NOMO-1 (cell line): ENCODE results near the gene THUMPD1.
"Not testable (repeated sequence)": the region's sequence is repeated elsewhere in the genome, so short reads cannot be mapped to it uniquely, and the experiment has no call there.

ENCODE experiments used
- DNase-seq, 2 experiments: peaks; one replicate each; lab custom pipeline; 2025; ENCODE audit not compliant: unreplicated experiment in 2 of 2; lab: John Stamatoyannopoulos, UW

Gene THUMPD1

DNA sequence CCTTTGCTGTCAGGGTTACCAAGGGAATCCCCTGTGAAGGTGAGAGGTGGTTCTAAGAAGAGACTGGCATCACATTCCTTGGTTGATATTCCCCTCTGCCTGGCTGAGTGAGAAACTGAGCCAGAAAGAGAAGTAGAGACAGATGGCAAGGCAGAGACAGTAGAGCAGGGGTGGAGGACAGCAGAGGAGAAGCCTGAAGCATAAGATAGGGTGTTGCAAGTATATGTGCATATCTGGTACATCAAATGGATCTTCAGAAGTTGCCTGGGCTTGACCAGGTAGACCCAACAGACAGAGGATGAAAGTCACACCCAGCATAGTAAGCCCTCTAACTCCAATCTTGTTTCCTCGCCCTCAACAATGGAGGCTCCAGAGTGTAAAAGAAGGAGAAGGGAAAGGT lies 7.9 kb upstream of the THUMPD1 start:
- no peak for DNase-seq

DNA sequence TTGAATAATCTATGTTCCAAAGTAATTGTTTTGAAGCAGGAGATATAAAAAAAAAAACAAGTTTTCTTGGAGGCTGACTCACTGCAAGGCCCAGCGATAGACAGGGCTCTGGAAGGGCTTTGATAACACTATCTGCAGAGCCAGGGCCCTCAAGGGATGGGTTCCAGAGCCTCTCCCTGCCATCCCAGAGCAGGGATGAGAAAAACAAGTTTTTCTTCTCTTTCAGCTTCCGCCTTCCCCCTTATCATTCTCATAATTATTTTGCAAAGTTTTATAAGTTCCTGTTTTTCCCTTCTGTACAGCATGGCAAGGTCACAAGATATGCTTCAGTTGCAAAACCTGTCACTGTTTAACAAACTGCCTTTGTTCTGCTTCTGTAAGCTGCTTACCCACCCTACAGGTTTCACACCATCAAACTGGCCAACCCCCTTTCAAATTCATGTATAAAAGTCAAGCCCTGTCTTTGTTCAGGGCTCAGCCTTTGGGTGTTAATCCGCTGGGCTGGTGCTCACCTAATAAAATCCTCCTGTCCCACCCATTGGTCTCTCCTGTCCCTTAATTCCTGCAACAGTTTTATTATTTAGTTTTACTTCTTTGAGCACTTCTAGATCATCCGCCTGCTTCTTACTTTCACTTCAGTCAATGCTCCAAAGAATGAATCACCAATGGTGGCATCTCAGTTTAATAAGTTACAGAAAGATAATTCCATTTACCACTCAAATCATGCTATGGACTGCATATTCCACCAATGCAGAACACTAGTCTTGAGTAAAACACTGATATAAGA lies 5.6 kb upstream of the THUMPD1 start:
- peak; percentile 70 to 84 for DNase-seq

DNA sequence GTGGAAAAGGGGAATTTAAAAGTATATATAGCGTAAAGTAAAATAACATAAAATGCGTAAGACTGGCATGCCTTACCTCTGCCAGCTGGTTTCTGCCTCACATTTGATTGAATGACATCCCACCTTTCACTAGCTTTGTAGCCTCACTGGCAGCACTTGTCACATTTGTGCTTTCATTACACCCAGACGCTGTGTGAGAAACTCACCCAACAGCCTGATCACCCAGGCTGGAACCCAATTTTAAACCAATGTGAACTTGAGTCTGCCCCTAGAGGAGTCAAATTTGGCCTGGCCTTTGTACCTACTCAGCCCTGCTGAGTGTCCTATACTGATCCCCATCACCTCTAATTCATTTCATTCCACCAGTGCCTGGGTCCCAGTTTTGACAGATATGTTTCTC lies 4.8 kb upstream of the THUMPD1 start:
- DNase-seq = no peak

DNA sequence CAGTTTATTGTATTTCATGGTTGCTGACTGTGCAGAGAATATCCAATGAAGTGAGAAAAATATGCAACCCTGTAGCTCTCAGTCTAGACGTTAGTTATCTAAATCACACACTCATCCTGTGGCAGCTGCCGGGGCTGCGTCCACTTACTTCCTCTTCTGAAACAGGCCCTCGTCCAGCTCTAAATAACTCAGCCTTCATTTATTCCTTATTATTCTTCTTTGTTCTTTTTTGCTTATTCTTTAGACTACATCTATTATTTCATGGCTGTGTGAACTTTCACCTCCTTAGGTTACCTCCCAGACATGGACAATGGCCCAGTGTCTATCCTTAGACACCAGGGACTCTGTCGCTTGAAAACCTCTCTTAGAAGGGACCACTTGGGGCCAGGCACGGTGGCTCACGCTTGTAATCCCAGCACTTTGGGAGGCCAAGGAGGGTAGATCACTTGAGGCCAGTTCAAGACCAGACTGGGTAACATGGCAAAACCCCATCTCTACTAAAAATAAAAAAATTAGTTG lies 3.4 kb upstream of the THUMPD1 start:
- DNase-seq = peak; percentile 51 to 61

DNA sequence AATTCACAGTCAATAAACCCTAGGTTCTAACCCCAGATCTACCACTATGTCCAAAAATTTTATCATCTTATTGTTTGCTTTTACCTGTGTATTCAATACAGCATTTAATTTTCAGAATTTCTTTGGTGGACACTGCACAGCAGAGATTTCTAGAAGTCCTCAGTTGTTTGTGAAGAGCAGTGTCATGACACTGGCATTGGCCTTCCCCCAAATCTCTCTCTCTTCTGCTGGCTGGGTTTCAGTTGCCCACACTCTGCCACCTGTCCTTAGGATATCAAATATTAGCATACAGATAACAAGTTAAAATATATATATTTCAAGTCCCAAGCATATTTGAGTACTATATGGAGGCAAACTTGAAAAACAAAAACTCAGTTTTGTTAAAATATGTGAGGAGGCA lies 2.0 kb upstream of the THUMPD1 start:
- no peak for DNase-seq

DNA sequence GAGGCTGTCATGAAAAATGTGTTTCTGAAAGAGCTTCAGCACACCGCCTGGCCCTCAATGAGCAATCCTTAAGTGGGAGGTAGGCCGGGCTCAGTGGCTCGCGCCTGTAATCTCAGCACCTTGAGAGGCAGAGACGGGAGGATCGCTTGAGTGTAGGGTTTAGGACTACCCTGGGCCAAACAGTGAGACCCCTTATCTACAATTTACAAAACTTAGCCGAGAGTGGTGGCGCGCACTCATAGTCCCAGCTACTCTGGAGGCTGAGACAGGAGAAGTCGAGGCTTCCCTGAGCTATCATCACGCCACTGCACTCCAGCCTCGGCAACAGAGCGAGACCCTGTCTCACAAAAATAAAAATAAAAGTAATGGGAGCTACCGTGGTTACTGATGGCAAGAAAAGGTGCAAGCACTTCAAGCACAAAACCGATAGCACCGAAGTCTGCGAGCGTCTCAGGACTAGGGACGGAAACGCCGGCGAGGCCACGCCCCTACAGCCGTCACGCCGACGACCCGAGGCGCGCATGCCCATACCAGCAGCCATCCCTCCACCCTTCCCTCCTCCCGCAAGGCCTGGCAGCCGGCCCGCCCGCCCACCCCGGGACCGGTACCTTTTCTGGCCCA lies 607 bp downstream of the THUMPD1 start:
- DNase-seq = peak; percentile 66 to 76

DNA sequence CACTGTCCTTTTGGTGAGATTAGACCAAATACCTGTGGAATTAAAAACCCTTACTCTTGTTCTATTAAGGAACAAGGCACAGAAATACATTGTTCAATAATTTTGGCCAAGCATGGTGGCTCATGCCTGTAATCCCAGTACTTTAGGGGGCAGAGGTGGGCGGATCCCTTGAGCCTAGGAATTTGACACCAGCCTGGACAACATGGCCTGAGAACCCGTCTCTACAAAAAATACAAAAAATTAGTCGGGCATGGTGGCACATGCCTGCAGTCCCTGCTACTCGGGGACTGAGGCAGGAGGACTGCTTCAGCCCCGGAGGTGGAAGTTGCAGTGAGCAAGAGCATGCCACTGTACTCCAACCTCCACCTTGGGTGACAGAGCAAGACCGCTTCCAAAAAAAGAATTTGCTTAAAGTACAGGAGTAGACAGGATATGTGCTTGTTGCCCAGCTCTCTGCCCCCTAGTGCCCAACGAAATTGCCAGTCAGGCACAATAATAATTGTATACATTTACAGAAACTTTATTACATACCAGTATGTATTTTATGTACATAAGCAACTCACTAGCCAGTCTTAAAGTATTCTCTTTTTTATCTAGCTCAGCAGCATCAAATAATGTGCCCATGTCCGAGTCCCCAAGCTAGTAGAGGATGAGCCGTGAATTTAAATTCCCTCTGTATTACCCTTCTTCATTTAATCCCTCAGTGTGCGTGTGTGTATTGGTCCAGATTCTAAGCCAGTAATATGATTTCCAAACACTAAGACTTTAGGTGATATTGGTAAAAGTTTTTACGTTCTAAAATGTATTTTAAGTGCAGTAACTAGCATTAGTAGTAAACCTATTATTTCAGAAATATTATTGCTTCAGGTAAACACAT lies 1.4 kb downstream of the THUMPD1 start:
- peak; percentile 30 to 35 for DNase-seq

DNA sequence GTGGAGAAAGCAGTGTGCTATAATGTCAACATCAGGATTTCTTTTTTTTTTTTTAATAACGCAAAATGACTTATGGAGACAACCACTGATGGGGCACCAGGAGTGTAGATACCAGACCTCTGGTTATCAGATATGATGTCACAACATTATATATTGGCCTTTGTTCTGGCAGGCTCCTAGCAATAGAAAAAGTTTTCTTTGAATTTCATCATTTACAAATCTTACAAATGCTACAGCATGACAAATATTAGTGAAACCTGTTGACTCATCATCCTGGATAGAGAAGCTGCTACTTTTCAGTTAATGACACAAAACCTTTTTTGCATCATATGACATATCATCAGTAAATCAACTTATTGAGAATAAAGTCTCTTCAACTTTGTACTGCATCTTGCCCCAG lies 6.1 kb downstream of the THUMPD1 start:
- no peak for DNase-seq

DNA sequence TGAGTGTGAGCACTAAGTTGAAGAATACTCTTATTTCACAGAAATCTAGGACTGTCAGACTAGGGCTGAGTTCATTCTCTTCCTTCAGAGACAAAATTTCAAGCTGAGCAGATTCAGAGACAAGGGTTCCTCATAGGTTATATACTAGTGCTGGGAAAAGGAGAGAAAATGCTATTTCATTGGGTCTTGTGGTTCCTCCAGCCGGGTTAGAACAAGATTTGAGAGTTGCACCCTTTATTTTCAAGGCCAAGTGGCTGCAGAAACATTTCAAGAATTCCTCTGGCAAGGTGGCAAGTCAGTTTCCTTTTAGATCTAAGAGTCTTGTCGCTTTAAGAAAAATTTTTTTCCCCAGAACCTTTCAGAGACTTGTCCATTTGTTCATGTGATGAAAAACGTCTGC lies 6.8 kb downstream of the THUMPD1 start:
- DNase-seq = no peak

DNA sequence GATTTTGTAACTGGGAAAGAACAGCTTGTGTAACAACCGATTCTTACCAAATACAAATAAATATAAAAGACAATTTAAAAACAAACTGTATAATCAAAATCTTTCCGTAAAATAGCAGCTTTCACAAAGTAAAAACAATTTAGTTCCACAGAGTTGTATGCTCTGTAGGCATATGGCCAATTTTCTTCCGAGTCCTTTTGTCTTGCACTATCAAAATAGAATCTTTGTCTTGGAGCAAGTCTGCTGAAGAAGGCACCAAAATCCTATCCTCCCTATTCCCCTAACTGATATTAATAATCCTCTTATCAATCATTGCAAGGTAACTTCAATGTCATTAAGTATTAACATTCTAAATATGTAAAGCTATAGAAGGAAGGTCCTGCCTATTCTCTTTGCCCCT lies 7.6 kb downstream of the THUMPD1 start:
- DNase-seq = no peak

DNA sequence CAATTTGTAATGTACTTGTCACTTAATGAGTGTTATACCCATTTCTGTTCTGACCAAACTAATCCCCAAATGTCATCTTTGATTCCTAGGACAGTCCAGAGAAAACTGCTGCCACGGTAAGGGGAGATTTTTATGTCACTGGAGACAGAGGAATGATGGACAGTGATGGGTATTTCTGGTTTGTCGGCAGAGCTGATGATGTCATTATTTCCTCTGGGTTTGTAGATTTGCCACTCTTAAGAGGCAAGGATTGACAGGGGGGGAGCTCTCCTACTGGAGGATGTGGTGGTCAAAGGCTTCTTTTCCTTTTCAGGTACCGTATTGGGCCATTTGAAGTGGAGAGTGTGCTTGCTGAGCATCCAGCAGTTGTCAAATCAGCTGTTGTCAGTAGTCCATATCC lies 12.5 kb downstream of the THUMPD1 start:
- DNase-seq = no peak

DNA sequence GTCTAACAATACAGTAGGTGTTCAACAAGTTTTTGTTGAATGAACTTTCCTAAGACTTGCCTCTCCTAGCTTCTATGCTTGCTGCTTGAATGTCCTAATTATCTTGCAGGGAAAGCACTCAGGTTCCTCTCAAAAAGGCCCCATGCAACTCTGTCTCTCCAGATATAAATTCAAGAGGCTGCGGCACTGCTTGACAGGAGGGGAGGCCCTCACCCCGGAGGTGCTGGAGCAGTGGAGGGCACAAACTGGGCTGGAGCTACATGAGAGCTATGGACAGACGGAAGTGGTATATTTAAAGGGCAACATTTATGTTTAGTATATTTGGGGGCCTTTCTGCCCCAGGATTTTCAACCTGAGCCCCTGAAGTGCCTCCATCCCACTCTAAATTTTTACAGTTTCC lies 14.4 kb downstream of the THUMPD1 start:
- DNase-seq = no peak

DNA sequence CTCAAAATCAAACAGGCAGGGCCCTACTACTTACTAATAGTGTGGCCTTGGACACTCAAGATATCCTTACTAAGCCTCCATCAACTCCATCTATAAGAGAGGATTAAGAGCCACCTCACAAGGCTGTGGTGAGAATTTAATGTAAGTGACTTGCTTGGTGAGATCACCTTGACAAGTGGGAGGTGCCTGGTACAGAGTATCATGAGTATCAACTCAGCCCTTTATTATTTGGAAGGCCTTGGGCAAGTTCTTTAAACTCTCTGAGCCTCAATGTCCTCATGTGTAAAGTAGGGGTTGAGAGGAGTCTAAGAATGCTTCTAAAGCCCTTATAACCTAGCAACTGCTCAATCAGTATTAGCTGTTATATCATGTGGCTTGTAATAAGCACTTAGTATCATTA lies 15.0 kb downstream of the THUMPD1 start:
- DNase-seq = no peak

DNA sequence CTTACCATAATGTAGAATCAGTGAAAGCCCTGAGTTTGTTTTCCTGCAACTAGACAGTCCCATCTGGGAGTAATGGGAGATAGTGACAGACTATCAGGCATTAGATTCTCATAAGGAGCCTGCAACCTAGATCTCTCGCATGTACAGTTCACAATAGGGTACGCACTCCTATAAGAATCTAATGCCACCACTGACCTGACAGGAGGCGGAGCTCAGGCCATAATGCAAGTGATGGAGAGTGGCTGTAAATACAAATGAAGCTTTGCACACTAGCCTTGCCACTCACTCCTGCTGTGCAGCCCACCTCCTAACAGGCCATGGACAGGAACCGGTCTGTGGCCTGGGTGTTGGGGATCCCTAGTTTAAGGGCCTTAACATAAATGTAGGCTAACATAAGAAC lies 21.4 kb downstream of the THUMPD1 start:
- DNase-seq = no peak

DNA sequence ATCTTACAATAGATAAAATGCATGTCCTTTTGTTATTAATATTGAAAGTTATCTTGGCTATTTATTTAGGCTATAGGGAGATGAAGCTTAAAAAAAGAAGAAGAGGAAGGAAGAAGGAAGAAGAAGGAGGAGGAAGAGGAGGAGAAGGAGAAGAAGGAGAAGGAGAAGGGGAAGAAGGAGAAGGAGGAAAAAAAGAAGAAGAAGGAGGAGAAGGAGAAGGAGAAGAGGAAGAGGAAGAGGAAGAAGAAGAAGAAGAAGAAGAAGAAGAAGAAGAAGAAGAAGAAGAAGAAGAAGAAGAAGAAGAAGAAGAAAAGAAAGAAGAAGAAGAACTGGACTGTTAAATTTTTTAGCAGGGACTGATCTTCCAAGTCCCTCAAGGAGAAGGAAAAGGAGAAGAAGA lies 23.9 kb downstream of the THUMPD1 start:
- DNase-seq = not testable (repeated sequence)

DNA sequence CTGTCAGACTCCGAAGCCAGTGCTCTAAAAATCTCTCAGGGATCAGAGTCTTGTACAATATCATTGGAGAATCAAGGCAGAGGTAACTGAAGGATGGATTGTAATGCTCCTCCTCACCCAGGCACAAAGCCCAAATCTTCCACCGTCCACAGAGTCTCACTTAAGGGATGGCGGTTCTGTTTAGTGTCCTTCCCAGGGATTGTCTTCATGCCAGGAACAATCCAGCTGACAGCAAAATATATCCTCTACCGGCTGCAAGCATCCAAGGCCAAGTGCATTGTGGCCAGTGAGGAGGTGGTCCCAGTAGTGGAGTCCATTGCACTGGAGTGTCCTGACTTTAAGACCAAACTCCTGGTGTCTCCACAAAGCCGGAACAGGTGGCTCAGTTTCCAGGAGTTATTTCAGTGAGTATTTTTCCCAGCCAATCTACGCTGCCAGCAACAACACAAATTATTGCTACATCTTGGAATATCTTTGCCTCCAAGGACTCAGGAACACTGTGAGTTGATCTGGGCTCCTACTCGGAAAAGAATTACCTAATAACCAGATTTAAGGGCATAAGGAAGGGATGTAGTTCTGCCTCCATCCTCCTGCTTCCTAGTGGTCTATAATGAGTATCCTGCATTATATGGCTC lies 30.2 kb downstream of the THUMPD1 start:
- DNase-seq = no peak

DNA sequence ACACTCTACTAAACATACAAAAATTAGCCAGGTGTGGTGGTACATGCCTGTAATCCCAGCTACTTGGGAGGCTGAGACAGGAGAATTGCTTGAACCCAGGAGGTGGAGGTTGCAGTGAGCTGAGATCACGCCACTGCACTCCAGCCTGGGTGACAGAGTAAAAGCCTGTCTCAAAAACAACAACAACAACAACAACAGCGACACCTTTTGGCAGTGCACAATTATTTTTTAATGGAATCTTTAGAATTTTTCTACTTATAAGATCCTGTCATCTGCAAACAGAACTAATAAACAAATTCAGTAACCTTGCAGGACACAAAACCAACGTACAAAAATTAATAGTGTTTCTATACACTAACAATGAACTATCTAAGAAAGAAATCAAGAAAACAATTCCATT lies 33.5 kb downstream of the THUMPD1 start:
- peak in 1 of 2 experiments; percentile 9 for DNase-seq

DNA sequence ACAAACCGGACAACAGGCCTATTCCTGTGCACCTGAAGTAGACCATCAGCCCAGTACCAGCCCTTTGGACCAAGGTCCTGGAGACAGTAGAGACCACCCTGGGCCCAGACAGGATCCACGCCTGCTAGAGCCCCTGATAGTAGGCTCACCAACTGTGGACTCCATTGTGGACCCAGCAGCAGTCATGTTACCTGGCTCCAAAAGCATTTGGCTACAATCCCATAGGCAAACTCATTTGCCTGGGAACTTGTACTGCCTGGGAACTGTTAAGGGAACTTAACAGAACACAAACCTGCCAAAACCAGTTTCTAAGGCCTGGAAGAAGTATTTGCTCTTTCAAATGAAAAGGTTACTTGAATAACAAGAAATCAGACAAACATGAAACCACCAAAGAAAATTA lies 34.2 kb downstream of the THUMPD1 start:
- no peak for DNase-seq

DNA sequence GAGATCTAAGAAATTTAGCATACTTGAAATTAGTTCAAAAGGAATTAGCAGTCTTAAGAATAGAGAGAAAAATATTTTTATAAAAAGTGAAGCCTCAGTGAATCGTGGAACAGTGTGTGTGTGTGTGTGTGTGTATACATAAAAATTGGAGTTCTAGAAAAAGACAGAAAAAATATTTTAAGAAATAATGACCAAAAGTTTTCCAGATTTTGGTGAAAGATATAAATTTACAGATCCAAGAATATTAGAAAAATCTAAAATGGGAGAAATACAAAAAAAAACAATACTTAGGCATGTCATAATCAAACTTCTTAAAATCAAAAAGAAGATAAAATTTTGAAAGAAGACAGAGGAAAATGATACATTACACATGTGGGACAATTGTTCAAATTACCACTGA lies 35.6 kb downstream of the THUMPD1 start:
- not testable (repeated sequence) for DNase-seq

DNA sequence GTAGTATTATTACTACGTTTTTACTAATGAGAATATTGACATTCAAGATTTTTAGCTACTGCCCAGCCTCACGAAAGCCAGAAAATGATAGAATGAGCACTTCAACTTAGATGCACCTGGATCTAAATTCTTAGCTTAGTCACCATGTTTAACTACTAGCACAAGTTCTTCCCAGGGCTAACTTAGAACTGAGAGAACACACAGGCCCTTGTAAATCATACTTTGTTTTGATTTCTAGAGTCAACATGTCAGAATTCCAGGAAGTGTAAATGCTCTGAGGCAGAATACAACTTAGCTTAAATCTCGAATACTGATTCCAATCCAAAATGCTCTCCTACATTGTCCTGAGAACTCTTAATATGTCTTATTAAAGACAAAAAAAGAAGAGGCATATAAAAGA lies 37.3 kb downstream of the THUMPD1 start:
- no peak for DNase-seq

DNA sequence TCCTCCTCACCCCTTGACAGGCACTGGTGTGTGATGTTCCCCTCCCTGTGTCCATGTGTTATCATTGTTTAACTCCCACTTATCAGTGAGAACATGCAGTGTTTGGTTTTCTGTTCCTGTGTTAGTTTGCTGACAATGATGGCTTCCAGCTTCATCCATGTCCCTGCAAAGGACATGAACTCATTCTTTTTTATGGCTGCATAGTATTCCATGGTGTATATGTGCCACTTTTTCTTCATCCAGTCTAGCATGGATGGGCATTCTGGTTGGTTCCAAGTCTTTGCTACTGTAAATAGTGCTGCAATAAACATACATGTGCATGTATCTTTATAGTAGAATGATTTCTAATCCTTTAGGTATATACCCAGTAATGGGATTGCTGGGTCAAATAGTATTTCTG lies 39.9 kb downstream of the THUMPD1 start:
- DNase-seq = not testable (repeated sequence)
